PC-9 (cell line): ENCODE measurements around the gene P3H4.

Experiments
- EZH2 ChIP-seq: fragments of 200-600 bp; sonication (generic); IDR thresholded peaks from 2 replicates; pipeline ENCODE4 v1.8.0; 2017; ENCODE audit warnings: antibody characterized with exemption, low read depth
- TF ChIP-seq, protein P1 (sequence below): fragments of 200-600 bp; sonication (generic); conservative IDR thresholded peaks from 2 replicates; pipeline ENCODE4 v1.6.1; 2017; ENCODE audit warnings: mixed run types, antibody characterized with exemption, mild to moderate bottlenecking, moderate library complexity

GRCh38 chr17:41784207-41784744, 27.5 kb downstream of the P3H4 start:
- TF ChIP-seq, protein P1, sequence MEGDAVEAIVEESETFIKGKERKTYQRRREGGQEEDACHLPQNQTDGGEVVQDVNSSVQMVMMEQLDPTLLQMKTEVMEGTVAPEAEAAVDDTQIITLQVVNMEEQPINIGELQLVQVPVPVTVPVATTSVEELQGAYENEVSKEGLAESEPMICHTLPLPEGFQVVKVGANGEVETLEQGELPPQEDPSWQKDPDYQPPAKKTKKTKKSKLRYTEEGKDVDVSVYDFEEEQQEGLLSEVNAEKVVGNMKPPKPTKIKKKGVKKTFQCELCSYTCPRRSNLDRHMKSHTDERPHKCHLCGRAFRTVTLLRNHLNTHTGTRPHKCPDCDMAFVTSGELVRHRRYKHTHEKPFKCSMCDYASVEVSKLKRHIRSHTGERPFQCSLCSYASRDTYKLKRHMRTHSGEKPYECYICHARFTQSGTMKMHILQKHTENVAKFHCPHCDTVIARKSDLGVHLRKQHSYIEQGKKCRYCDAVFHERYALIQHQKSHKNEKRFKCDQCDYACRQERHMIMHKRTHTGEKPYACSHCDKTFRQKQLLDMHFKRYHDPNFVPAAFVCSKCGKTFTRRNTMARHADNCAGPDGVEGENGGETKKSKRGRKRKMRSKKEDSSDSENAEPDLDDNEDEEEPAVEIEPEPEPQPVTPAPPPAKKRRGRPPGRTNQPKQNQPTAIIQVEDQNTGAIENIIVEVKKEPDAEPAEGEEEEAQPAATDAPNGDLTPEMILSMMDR, result no peak
- no peak for TF ChIP-seq EZH2
